A549 treated with GW870086 at 1 μM for 4 hours (cell line): Measurements from ENCODE around the gene CHMP3. TPM values are rescaled to one million over a fixed set of nuclear protein-coding genes. Genes with fewer than 3 reads are reported as not detected.

Experiments
- total RNA-seq: library from RNA; stranded (reverse); fragments of 200-300 nt; extraction: Qiagen RNA extraction; gene quantifications from 5 replicates; pipeline ENCODE4 v1.2.3, GENCODE V29; 2022; ENCODE audit warnings: low read depth

Gene CHMP3
- total RNA-seq = 118 to 132 TPM (median 124 TPM) in 5 replicates

DNA sequence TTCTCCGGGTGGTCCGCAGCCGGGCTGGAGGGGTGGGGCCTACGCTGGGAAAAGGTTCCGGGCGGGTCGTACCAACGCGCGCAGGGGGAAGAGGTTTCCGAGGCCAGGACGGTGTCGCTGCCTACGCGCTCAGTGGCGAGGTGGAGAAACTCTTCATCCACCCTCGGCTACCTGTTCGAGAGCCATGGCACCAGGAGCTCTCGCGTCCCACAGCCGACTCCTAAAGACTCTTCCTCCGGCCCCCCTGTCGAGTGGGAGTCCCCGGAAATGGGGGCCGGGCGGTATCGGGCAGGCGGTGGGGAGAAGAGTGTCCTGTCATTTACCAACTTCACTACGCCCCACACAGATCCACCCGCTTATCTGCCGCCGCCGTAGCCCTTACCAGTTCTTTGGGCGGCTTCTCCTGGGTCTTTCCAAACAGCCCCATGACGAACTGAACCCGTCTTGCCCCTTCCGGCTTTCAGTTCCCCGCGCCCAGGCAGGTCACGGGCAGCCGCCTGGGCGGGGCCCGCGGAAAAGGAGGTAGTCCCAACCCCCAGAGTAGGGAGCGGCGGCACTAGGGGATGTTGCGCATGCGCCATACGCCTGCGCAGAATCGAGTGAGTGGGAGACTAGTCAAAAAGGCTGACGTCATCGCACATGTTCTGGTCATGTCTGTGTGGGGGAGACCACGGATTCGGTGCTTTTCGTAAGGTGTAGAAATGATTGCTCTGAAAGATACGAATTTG lies at the start of gene CHMP3:
CHMP3 (minus strand) TSS at position 522 of the 728 bp plus-strand sequence; CDS start at position 427, 95 bp downstream.

Other genes starting within 250 kb of the CHMP3 start
- 0.77 to 1.1 TPM (median 1.1 TPM) in 5 replicates for gene REEP1, start 225.8 kb downstream of the CHMP3 start, total RNA-seq
- gene KDM3A, start 122.1 kb downstream of the CHMP3 start, total RNA-seq = 21.2 to 29.8 TPM (median 24.8 TPM) in 5 replicates
- gene RNF103, start 60.4 kb upstream of the CHMP3 start, total RNA-seq = 52.6 to 62.4 TPM (median 53.6 TPM) in 5 replicates
- 20.8 to 27.3 TPM (median 24.4 TPM) in 5 replicates for gene RMND5A, start 156.8 kb upstream of the CHMP3 start, total RNA-seq
- 0.21 to 0.34 TPM (median 0.24 TPM) in 5 replicates for gene CD8A, start 227.5 kb upstream of the CHMP3 start, total RNA-seq